IPS-NIHi11 (cell line): ENCODE results near the gene KLF13.
A peak's percentile ranks its signal among the peaks of the same experiment; 100 is the strongest.

Experiments used
- DNase-seq: peaks from one replicate; pipeline ENCODE4 v3.0.0; 2012; ENCODE audit warnings: mixed read lengths, low spot score

Gene KLF13

GRCh38 chr15:31317017-31317416 lies 9.6 kb upstream of the KLF13 start:
- DNase-seq: no peak

- DNase-seq: no peak
These were observed 9.0 kb upstream of the KLF13 start for GRCh38 chr15:31317421-31318327.

GRCh38 chr15:31318429-31318828 lies 8.2 kb upstream of the KLF13 start:
- DNase-seq: no peak

GRCh38 chr15:31320022-31320421 lies 6.6 kb upstream of the KLF13 start:
- DNase-seq: no peak

- DNase-seq: no peak
These were observed 5.2 kb upstream of the KLF13 start for GRCh38 chr15:31321418-31321817.

- no peak for DNase-seq
These were observed 4.1 kb upstream of the KLF13 start for GRCh38 chr15:31322504-31322903.

GRCh38 chr15:31323627-31324026 lies 3.0 kb upstream of the KLF13 start:
- no peak for DNase-seq

GRCh38 chr15:31324186-31324585 lies 2.4 kb upstream of the KLF13 start:
- no peak for DNase-seq

- no peak for DNase-seq
These were observed 1.6 kb upstream of the KLF13 start for GRCh38 chr15:31324806-31325594.

- peak; percentile 63 for DNase-seq
These were observed 960 bp upstream of the KLF13 start for GRCh38 chr15:31325595-31326155.

GRCh38 chr15:31326875-31327668 lies 437 bp downstream of the KLF13 start:
- peak; percentile 44 for DNase-seq

GRCh38 chr15:31327669-31328427 lies 1.2 kb downstream of the KLF13 start:
- peak; percentile 61 for DNase-seq

- peak; percentile 70 for DNase-seq
These were observed 1.9 kb downstream of the KLF13 start for GRCh38 chr15:31328428-31328968.

- peak; percentile 50 for DNase-seq
These were observed 2.5 kb downstream of the KLF13 start for GRCh38 chr15:31328969-31329639.

- DNase-seq: no peak
These were observed 3.0 kb downstream of the KLF13 start for GRCh38 chr15:31329640-31330010.

- no peak for DNase-seq
These were observed 3.6 kb downstream of the KLF13 start for GRCh38 chr15:31330111-31330785.

GRCh38 chr15:31330836-31331235 lies 4.2 kb downstream of the KLF13 start:
- no peak for DNase-seq

- no peak for DNase-seq
These were observed 4.8 kb downstream of the KLF13 start for GRCh38 chr15:31331389-31331788.

- DNase-seq: no peak
These were observed 5.5 kb downstream of the KLF13 start for GRCh38 chr15:31332020-31332680.
